WTC11 (cell line): Measurements from ENCODE around the gene TRAPPC4.

Source experiments
- CTCF ChIP-seq: fragments of 200-600 bp; IDR thresholded peaks from 2 replicates; pipeline ENCODE4 v1.8.0; 2022; ENCODE audit warnings: antibody characterized with exemption
- IRF2 ChIP-seq: sonication (generic); formaldehyde crosslinking; IDR thresholded peaks from 2 replicates; pipeline ENCODE4 v1.8.0; 2022; ENCODE audit warnings: low read depth, missing genetic modification reagents, borderline replicate concordance
- TEAD1 ChIP-seq: sonication (generic); formaldehyde crosslinking; IDR thresholded peaks from 2 replicates; pipeline ENCODE4 v1.8.0; 2022; ENCODE audit warnings: mild to moderate bottlenecking, missing genetic modification reagents
- TF ChIP-seq, protein P1 (sequence below): sonication (generic); formaldehyde crosslinking; IDR thresholded peaks from 2 replicates; pipeline ENCODE4 v1.8.0; 2022; ENCODE audit warnings: mild to moderate bottlenecking, missing genetic modification reagents
- TF ChIP-seq, protein P2 (sequence below): sonication (generic); formaldehyde crosslinking; IDR thresholded peaks from 2 replicates; pipeline ENCODE4 v1.8.0; 2022; ENCODE audit warnings: mild to moderate bottlenecking, missing genetic modification reagents
- TF ChIP-seq, protein P3 (sequence below): sonication (generic); formaldehyde crosslinking; IDR thresholded peaks from 2 replicates; pipeline ENCODE4 v1.8.0; 2022; ENCODE audit warnings: mild to moderate bottlenecking, missing genetic modification reagents

DNA sequence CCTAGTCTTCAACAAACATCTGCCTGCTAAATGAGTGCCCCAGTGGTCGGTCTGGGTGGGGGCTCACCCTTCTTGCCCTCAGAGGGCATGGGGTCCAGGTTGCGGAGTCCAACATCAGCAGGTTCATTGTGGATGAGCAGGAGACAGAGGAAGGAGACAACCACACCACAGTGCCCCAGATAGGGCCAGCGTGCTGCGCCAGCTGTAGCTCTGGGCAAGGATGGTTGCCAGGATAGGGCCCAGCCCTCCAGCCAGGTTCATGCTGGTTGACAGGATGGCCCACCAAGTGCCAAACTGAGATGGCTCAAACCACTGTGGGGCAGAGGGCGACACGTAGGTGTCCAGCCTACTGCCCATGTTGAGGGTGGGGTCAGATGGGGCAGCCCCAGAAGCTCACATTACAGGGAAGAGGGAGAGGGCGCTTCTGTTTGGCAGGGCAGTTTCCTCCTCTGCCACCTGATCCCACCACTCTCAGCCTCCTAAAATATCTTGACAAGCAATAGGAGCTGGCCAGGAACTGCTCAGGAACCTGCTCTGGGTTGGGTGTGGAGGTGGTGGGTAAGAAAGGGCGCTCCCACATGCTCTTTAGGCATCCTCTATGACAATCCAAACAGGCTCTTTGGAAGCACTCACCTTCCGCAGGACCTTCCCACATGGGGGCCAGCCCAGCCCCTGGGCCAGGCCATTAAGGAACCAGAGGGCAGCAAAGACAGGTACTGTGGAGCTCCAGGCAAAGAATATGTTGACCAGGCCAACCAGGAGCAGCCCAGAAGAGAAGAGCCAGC lies 9.2 kb downstream of the TRAPPC4 start:
- TF ChIP-seq CTCF (no peak), TEAD1 (CRISPR knock-in tag) (no peak), IRF2 (CRISPR knock-in tag) (no peak)
- TF ChIP-seq, protein P1, sequence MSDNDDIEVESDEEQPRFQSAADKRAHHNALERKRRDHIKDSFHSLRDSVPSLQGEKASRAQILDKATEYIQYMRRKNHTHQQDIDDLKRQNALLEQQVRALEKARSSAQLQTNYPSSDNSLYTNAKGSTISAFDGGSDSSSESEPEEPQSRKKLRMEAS (CRISPR knock-in tag), result no peak
- TF ChIP-seq, protein P2, sequence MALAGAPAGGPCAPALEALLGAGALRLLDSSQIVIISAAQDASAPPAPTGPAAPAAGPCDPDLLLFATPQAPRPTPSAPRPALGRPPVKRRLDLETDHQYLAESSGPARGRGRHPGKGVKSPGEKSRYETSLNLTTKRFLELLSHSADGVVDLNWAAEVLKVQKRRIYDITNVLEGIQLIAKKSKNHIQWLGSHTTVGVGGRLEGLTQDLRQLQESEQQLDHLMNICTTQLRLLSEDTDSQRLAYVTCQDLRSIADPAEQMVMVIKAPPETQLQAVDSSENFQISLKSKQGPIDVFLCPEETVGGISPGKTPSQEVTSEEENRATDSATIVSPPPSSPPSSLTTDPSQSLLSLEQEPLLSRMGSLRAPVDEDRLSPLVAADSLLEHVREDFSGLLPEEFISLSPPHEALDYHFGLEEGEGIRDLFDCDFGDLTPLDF (CRISPR knock-in tag), result no peak
- TF ChIP-seq, protein P3, sequence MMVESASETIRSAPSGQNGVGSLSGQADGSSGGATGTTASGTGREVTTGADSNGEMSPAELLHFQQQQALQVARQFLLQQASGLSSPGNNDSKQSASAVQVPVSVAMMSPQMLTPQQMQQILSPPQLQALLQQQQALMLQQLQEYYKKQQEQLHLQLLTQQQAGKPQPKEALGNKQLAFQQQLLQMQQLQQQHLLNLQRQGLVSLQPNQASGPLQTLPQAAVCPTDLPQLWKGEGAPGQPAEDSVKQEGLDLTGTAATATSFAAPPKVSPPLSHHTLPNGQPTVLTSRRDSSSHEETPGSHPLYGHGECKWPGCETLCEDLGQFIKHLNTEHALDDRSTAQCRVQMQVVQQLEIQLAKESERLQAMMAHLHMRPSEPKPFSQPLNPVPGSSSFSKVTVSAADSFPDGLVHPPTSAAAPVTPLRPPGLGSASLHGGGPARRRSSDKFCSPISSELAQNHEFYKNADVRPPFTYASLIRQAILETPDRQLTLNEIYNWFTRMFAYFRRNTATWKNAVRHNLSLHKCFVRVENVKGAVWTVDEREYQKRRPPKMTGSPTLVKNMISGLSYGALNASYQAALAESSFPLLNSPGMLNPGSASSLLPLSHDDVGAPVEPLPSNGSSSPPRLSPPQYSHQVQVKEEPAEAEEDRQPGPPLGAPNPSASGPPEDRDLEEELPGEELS (CRISPR knock-in tag), result no peak
